Stimulated activated CD4-positive, alpha-beta T cell treated with anti-CD3 and anti-CD28 coated beads, Interleukin-4, amount 100 ng/mL, for 24 hours (primary cell): ENCODE data around the gene KIF14.
"Not testable (repeated sequence)": the region's sequence is repeated elsewhere in the genome, so short reads cannot be mapped to it uniquely, and the experiment has no call there.

Experiments used
- DNase-seq: peaks from one replicate; pipeline ENCODE4 v3.0.0-alpha.2; 2020

Gene KIF14

DNA sequence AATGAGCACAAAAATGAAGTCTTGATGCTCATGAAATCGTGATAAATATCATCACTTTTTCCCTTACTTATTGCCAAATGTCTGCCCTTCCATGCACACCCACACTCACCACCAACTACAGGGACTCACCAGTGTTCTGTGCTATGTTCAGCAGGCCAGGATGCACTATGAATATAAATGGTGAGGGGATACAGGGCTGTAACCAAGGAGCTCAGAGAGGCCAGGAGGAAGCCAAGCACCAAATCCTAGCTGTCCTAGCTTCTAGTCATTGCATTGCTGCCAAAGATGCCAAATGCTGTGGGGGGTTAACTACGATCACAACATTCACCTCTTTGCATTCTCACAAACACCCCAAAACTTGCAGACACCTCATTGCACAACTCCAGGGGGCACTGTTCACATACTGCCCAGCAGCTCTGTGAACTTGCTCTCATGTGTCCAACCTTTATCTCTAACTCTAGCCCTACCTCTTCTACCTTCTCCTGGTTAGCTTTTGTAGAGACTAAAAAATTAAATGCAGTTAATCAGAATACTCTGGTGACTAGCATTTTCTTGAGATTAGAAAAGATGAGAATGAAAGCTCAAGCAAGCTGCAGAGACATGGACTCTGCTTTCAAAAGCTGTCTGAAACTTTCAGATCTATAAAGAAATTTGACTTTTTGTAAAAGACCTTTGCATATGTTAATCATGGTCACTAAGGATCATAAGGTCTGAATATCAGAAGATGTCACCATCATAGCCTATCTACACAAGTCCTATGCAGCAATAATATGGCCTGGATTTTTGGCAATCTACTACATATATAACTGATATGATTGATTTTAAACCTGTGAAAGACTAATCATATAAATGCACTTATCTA is 13.9 kb upstream of the KIF14 start:
- no peak for DNase-seq

DNA sequence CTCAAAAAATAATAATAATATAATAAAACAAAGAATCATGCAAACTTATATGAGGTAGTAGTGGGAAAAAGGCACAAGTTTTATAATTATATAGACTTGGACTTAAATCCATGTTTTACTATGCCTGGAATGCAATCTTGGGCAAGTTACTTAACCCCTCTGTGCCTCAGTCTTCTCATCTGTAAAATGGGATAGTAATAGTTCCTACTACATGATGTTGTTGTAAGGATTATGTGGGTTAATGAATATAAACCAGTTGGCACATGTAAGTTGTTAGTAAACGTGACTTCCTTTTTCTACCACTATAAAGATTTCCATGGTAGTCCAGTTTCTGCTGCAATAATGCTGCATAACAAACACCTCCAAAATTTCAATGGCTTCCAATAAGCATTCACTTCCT is 10.8 kb upstream of the KIF14 start:
- no peak for DNase-seq

- not testable (repeated sequence) for DNase-seq
These were observed 10.0 kb upstream of the KIF14 start for GRCh38 chr1:200630515-200630899.

- no peak for DNase-seq
These were observed 9.4 kb upstream of the KIF14 start for GRCh38 chr1:200629876-200630514.

- peak; percentile 56 for DNase-seq
These were observed 7.8 kb upstream of the KIF14 start for GRCh38 chr1:200628223-200628881.

- no peak for DNase-seq
These were observed 7.1 kb upstream of the KIF14 start for GRCh38 chr1:200627575-200628222.

- no peak for DNase-seq
These were observed 6.4 kb upstream of the KIF14 start for GRCh38 chr1:200626853-200627534.

DNA sequence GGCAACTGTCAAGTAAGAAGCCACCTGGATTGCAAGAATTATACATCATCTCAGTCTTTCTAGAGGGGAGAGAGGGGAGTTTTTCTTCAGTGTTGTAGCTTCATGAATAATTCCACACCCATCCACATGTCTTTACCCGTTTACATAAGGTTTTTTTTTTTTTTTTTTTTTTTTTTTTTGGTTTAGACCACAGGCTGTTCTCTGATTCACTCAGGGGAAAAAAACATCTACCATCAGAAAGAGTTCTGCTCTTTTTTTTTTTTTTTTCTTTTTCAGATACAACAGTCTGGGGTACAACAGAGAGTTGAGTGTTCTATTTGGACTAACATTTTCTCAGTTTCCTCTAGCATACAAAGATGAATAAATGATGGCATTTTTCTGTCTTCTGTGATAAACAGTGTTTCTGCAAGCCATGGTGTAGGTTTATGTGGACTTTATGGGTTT is 4.9 kb upstream of the KIF14 start:
- no peak for DNase-seq

GRCh38 chr1:200624679-200625335 is 4.3 kb upstream of the KIF14 start:
- no peak for DNase-seq

DNA sequence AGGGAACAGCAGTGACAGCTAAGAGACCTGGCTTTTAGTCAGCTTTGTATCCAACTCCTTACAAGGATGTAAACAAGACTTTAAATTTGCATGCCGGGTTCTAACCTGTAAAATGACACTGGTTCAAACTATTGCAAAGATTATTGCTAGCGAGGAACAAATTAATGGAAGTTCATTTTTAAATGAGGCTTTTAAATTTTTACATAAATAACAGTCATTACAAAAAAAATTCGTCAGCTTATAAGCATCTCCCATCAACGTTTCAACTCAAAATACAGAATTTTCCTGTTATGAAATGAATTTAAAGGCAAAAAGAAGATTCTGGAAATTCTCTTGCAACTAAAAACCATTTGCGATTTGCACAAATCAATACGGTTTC is 668 bp downstream of the KIF14 start:
- DNase-seq: no peak

- DNase-seq: no peak
These were observed 9.7 kb downstream of the KIF14 start for GRCh38 chr1:200610846-200611245.

- DNase-seq: no peak
These were observed 17.9 kb downstream of the KIF14 start for GRCh38 chr1:200602632-200603031.

GRCh38 chr1:200590001-200590400 is 30.6 kb downstream of the KIF14 start:
- no peak for DNase-seq

DNA sequence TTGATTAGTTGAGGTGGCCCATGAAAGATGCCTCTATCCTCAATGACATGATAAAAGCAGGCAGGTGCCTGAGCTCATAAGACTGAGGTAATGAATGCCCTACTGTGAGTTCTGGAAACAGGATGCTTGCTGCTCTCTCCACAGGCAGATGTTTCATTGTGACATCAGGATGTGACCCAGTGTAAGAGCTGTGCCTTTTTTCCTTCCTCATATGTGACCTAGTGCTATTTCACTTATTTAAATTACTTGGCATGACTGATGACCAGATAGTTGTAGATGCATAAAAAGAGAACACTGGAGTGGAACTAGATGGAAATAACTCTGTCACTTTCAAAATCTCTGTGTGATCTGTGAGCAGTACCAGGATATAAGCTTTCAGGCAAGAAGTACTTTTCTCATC is 31.9 kb downstream of the KIF14 start:
- DNase-seq: no peak

- DNase-seq: no peak
These were observed 56.2 kb downstream of the KIF14 start for GRCh38 chr1:200564319-200564718.

- DNase-seq: no peak
These were observed 58.7 kb downstream of the KIF14 start for GRCh38 chr1:200561856-200562214.

- DNase-seq: no peak
These were observed 61.6 kb downstream of the KIF14 start for GRCh38 chr1:200558866-200559459.

DNA sequence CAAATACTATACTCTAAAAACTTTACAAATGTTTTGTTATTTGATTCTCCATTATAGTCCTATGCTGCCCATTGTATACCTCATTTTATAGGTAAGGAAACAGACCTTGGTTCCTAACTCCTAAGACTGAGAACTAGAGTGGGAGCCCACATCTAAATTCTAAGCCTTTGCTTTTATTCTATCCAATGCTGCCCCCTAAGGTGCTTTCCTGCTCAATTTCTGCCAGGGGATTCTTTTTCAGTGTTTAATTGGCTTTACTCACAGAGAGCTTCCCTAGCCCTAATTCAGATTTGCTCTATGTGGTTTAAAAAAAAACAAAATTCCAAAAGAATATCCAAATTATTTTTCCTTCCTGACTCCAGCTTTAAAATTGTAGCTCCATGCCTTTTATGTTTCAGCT is 64.5 kb downstream of the KIF14 start:
- no peak for DNase-seq

DNA sequence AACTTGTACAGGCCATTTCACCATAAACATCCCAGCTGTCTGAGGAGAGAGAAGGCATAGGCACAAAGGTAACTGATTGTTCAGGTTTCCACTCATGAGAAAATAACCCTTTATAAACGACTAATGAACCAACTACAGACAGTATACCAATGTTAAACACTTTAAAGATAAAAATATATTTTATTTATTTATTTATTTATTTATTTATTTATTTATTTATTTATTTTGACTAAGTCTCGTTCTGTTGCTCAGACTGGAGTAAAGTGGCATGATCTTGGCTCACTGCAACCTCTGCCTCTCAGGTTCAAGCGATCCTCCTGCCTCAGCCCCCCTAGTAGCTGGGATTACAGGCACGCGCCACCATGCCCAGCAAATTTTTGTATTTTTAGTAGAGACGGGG is 67.8 kb downstream of the KIF14 start:
- not testable (repeated sequence) for DNase-seq

GRCh38 chr1:200550367-200550766 is 70.2 kb downstream of the KIF14 start:
- DNase-seq: no peak

GRCh38 chr1:200547386-200547785 is 73.2 kb downstream of the KIF14 start:
- no peak for DNase-seq

DNA sequence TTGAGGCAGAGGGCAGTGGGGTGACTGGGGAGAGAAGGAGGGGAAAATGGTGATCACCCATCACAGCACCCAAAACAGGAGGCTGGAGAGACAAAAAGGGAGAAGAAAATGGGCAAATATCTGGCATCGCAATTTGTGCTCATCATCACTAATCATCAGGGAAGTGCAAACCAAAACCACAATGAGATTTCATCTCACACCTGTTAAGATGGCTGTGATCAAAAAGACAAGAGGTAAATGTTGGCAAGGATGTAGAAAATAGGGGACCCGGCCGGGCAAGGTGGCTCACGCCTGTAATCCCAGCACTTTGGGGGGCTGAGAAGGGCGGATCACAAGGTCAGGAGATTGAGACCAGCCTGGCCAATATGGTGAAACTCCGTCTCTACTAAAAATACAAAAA is 74.0 kb downstream of the KIF14 start:
- no peak for DNase-seq
